MCF 10A (cell line): ENCODE results near the gene CDK4. TPM values are rescaled to one million over a fixed set of nuclear protein-coding genes. Genes with fewer than 3 reads are reported as not detected.

Experiments
- BruUV-seq: library from RNA; stranded (reverse); fragments of 400-500 nt; replicated peaks from 2 replicates; lab custom pipeline; 2021; lab: Mats Ljungman, UMichigan
- CTCF ChIA-PET: fragments of 300-600 bp; sonication (Branson Sonifier 250); formaldehyde crosslinking; extraction: SDS; loops from one replicate; lab custom pipeline; 2021; ENCODE audit warnings: antibody characterized with exemption, inconsistent platforms; lab: Yijun Ruan, JAX
- POLR2A ChIA-PET: fragments of 300-600, 350-650 bp; sonication (Branson Sonifier 250); formaldehyde crosslinking; extraction: SDS; loops from one replicate; lab custom pipeline; 2020; ENCODE audit warnings: antibody characterized with exemption, inconsistent platforms; lab: Yijun Ruan, JAX
- DNase-seq: peaks from one replicate; pipeline ENCODE4 v3.0.0-alpha.2; 2018; ENCODE audit not compliant: unreplicated experiment
- H3K27ac Mint-ChIP-seq: one replicate; pipeline ENCODE4 v1.8.0; 2022; ENCODE audit warnings: mild to moderate bottlenecking, low read depth, mixed read lengths; ENCODE audit not compliant: unreplicated experiment
- H3K27me3 Mint-ChIP-seq: one replicate; pipeline ENCODE4 v1.8.0; 2022; ENCODE audit warnings: mixed read lengths; ENCODE audit not compliant: insufficient read depth, unreplicated experiment
- H3K36me3 Mint-ChIP-seq: one replicate; pipeline ENCODE4 v1.8.0; 2022; ENCODE audit warnings: mild to moderate bottlenecking, moderate library complexity, mixed read lengths; ENCODE audit not compliant: insufficient read depth, unreplicated experiment
- H3K4me1 Mint-ChIP-seq: one replicate; pipeline ENCODE4 v1.8.0; 2022; ENCODE audit warnings: mixed read lengths; ENCODE audit not compliant: insufficient read depth, unreplicated experiment
- H3K4me3 Mint-ChIP-seq: one replicate; pipeline ENCODE4 v1.8.0; 2022; ENCODE audit warnings: mild to moderate bottlenecking, moderate library complexity, mixed read lengths; ENCODE audit not compliant: unreplicated experiment
- H3K9me3 Mint-ChIP-seq: one replicate; pipeline ENCODE4 v1.8.0; 2022; ENCODE audit warnings: mixed read lengths; ENCODE audit not compliant: unreplicated experiment
- intact Hi-C: fragments of 100-400 bp; cut with micrococcal nuclease; formaldehyde crosslinking; loops from 2 replicates; pipeline ENCODE4 v1.14.1; 2022
- total RNA-seq: library from RNA; stranded (reverse); gene quantifications from 2 replicates; pipeline ENCODE4 v1.2.3, GENCODE V29; 2022
- TF ChIP-seq, protein P1 (sequence below): fragments of 200-600 bp; IDR thresholded peaks from one replicate; pipeline ENCODE4 v1.8.0; 2022; ENCODE audit warnings: antibody characterized with exemption, mild to moderate bottlenecking; ENCODE audit not compliant: unreplicated experiment

The CDK4 gene
- total RNA-seq, 1 experiment from 2014 or later = 123 TPM

DNA sequence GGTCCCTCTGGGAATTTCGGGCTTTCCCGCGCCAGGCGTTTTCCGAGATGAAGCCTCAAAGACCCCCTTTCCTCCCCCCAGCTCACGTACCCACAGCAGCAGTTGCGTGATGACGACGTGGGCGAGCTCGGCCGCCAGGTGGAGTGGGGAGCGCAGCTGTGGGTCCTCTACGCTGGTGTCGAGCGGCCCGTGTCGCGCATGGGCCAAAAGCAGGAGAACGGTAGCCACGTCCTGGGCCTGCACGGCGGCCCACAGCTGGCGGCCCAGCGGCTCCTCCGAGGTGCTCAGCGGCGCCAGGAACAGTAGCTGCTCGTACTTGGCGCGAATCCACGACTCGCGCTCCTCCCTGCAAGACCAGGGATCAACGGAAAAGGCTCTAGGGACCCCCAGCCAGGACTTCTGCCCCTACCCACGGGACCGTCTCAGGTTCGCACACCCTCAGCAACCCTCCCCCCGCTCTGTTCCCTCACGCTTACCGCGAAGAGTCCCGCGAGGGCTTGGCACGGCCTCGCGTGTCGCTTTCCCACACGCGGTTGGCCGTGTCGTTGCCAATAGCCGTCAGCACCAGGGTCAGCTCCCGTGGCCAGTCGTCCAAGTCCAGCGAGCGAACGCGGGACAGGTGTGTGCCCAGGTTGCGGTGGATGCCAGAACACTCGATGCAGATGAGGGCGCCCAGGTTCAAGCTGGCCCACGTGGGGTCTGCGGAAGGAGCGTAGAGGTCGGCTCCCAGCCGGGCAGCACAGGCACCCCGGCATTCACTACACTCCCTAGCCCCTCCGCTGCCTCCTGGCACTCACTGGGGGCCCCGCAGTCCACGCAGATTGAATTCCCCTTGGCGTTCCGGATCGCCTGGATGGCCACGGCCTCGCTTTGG lies 25.0 kb downstream of the CDK4 start:
- peak overlapping the region; percentile 82 for H3K4me3 Mint-ChIP-seq
- H3K4me1 Mint-ChIP-seq = no peaks in the 10 kb centered on the region
- no peaks in the 10 kb centered on the region for H3K27me3 Mint-ChIP-seq
- H3K36me3 Mint-ChIP-seq = no peaks in the 10 kb centered on the region
- no peak overlapping the region for H3K27ac Mint-ChIP-seq
- CTCF ChIA-PET = interaction anchor here (0.6 to 4.3 kb wide), 14 partner anchors 9 to 203 kb away, joined by 3 to 43 read pairs (median 4); partner anchors contain the start of genes CDK4, DCTN2 and TSPAN31
- POLR2A ChIA-PET = interaction anchor here (0.7 to 2.7 kb wide), 8 partner anchors 9 to 144 kb away, joined by 3 to 17 read pairs (median 6); partner anchors contain the start of genes OS9, PIP4K2C and TSPAN31
- intact Hi-C loops = loop anchor here (1.0 kb wide), 1 partner anchor 17 kb away; no protein-coding TSS in a partner anchor
- TF ChIP-seq, protein P1, sequence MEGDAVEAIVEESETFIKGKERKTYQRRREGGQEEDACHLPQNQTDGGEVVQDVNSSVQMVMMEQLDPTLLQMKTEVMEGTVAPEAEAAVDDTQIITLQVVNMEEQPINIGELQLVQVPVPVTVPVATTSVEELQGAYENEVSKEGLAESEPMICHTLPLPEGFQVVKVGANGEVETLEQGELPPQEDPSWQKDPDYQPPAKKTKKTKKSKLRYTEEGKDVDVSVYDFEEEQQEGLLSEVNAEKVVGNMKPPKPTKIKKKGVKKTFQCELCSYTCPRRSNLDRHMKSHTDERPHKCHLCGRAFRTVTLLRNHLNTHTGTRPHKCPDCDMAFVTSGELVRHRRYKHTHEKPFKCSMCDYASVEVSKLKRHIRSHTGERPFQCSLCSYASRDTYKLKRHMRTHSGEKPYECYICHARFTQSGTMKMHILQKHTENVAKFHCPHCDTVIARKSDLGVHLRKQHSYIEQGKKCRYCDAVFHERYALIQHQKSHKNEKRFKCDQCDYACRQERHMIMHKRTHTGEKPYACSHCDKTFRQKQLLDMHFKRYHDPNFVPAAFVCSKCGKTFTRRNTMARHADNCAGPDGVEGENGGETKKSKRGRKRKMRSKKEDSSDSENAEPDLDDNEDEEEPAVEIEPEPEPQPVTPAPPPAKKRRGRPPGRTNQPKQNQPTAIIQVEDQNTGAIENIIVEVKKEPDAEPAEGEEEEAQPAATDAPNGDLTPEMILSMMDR = peak; percentile 18
- no peak for DNase-seq
- BruUV-seq = TSS peak; percentile 43
- H3K9me3 Mint-ChIP-seq = no peaks in the 10 kb centered on the region

DNA sequence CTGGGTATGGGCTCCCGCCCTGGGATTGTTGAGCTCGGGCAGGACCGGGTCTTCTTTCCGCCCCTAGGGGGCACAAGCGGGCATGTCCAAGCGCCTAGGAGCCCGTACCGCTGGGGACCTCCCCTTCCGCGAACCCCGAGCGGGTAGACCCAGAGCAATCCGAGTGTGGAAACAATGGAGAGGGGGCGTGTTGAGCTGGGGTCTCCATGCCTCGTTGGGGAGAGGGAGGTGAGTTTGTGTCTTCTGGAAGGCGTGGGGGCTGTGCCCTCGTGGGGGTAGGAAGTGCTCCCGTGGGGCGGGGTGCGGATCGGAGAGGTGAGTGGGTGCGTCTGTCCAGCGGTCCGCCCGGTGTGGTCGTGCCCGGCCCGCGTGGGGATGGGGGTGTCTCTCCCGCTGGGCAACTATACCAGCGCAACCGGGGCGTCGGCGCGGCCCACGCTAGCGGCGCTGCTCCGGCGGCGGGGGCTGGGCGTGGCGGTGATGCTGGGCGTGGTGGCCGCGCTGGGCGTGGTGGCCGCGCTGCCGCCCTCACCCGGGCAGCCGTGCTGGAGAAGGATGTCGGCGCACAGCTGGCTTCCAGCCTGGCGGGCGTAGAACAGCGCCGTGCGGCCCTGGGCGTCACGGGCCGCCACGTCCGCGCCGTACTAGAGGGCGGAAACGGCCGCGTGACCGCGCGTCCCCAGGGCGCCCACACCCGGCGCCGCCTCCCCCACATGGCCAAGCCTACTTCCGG lies 25.8 kb downstream of the CDK4 start:
- Mint-ChIP-seq H3K27me3 (no peaks in the 10 kb centered on the region), H3K9me3 (no peaks in the 10 kb centered on the region), H3K4me3 (peak overlapping the region; percentile 82), H3K36me3 (peaks cover 5% of the 10 kb centered on the region), H3K27ac (peak overlapping the region; percentile 83), H3K4me1 (no peaks in the 10 kb centered on the region)
- no TSS peak for BruUV-seq
- POLR2A ChIA-PET = interaction anchor here (0.5 to 2.7 kb wide), 13 partner anchors 10 to 178 kb away, joined by 3 to 17 read pairs (median 6); partner anchors contain the start of genes OS9, PIP4K2C, TSFM and TSPAN31
- TF ChIP-seq, protein P1 = peak; percentile 84
- CTCF ChIA-PET = interaction anchor here (0.6 to 4.3 kb wide), 28 partner anchors 10 to 559 kb away, joined by 3 to 43 read pairs (median 4); partner anchors contain the start of genes CDK4, DCTN2, OS9 and TSPAN31
- peak; percentile 87 for DNase-seq
- intact Hi-C loops = loop anchor here (1.0 kb wide), 1 partner anchor 18 kb away; no protein-coding TSS in a partner anchor

DNA sequence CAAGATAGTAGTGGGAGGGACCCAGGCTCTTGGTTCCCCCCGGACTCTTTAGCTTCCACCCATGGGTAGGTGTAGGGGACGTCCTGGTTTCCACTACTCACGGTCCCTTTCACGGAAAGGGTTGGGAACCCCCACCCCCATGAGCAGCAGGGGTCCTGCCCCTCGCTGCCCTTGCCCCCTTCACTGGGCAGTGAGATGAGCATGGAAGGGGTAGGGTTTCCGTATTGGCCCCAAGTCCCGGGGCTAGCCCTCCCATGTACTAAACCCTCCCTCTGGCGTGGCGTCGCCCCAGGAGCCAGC lies 26.3 kb downstream of the CDK4 start:
- Mint-ChIP-seq H3K9me3 (no peaks in the 10 kb centered on the region), H3K4me1 (no peaks in the 10 kb centered on the region), H3K4me3 (peak overlapping the region; percentile 82), H3K27ac (peak overlapping the region; percentile 83), H3K36me3 (peaks cover 5% of the 10 kb centered on the region), H3K27me3 (no peaks in the 10 kb centered on the region)
- TF ChIP-seq, protein P1 = no peak
- no TSS peak for BruUV-seq
- CTCF ChIA-PET = interaction anchor here (0.6 to 4.3 kb wide), 22 partner anchors 9 to 179 kb away, joined by 3 to 43 read pairs (median 4); partner anchors contain the start of genes CDK4, DCTN2 and OS9
- DNase-seq = no peak
- POLR2A ChIA-PET = interaction anchor here (0.8 to 2.7 kb wide), 11 partner anchors 10 to 142 kb away, joined by 3 to 17 read pairs (median 6); partner anchors contain the start of genes OS9, PIP4K2C, TSFM and TSPAN31
- intact Hi-C loops = loop anchor here (1.0 kb wide), 1 partner anchor 18 kb away; no protein-coding TSS in a partner anchor
